MM.1S (cell line): Measurements from ENCODE around the gene CCDC69.

Experiments
- DNase-seq: peaks from one replicate; pipeline ENCODE4 v3.0.0-alpha.2; 2015
- H2AFZ ChIP-seq: fragments of 300-600 bp; sonication (generic); 2 replicates; pipeline ENCODE4 v1.6.0; 2016; ENCODE audit warnings: antibody characterized with exemption, low read length
- H3F3A ChIP-seq: fragments of 300-600 bp; sonication (generic); 2 replicates; pipeline ENCODE4 v1.6.1; 2016; ENCODE audit warnings: mild to moderate bottlenecking, antibody characterized with exemption, low read length, moderate library complexity, mixed read lengths; ENCODE audit not compliant: insufficient read depth
- H3K27ac ChIP-seq: fragments of 300-600 bp; sonication (generic); 2 replicates; pipeline ENCODE4 v1.5.1; 2016; ENCODE audit warnings: mild to moderate bottlenecking, low read length
- H3K27me3 ChIP-seq: fragments of 300-600 bp; sonication (generic); replicated peaks from 2 replicates; pipeline ENCODE4 v1.6.0; 2016; ENCODE audit warnings: low read length; ENCODE audit not compliant: insufficient read depth
- H3K36me3 ChIP-seq: fragments of 300-600 bp; sonication (generic); replicated peaks from 2 replicates; pipeline ENCODE4 v1.6.1; 2016; ENCODE audit warnings: mild to moderate bottlenecking, low read length, mixed read lengths; ENCODE audit not compliant: insufficient read depth
- H3K4me1 ChIP-seq: fragments of 300-600 bp; sonication (generic); 2 replicates; pipeline ENCODE4 v1.6.1; 2016; ENCODE audit warnings: low read length, mixed read lengths
- H3K4me2 ChIP-seq: fragments of 300-600 bp; sonication (generic); 2 replicates; pipeline ENCODE4 v1.6.0; 2016; ENCODE audit warnings: low read depth, low read length
- H3K4me3 ChIP-seq: fragments of 300-600 bp; sonication (generic); 2 replicates; pipeline ENCODE4 v1.5.1; 2016; ENCODE audit warnings: low read length, mixed read lengths
- H3K79me2 ChIP-seq: fragments of 300-600 bp; sonication (generic); 2 replicates; pipeline ENCODE4 v1.6.1; 2016; ENCODE audit warnings: mixed run types, low read length, mixed read lengths
- H3K9ac ChIP-seq: fragments of 300-600 bp; sonication (generic); 2 replicates; pipeline ENCODE4 v1.6.1; 2016; ENCODE audit warnings: low read length, mixed read lengths
- H3K9me2 ChIP-seq: fragments of 300-600 bp; sonication (generic); replicated peaks from 2 replicates; pipeline ENCODE4 v1.6.1; 2016; ENCODE audit warnings: mild to moderate bottlenecking, low read length, mixed read lengths; ENCODE audit not compliant: insufficient read depth
- H3K9me3 ChIP-seq: fragments of 300-600 bp; sonication (generic); replicated peaks from 2 replicates; pipeline ENCODE4 v1.6.1; 2016; ENCODE audit warnings: mild to moderate bottlenecking, low read length, mixed read lengths; ENCODE audit not compliant: insufficient read depth
- H4K20me1 ChIP-seq: fragments of 300-600 bp; sonication (generic); 2 replicates; pipeline ENCODE4 v1.6.1; 2016; ENCODE audit warnings: mild to moderate bottlenecking, low read length, moderate library complexity, mixed read lengths; ENCODE audit not compliant: insufficient read depth
- EZH2 ChIP-seq: fragments of 300-600 bp; sonication (generic); optimal IDR thresholded peaks from 2 replicates; pipeline ENCODE3; 2017; ENCODE audit warnings: low read depth, mild to moderate bottlenecking, antibody characterized with exemption, low read length, mixed read lengths
- EZH2phosphoT487 ChIP-seq: fragments of 300-600 bp; sonication (generic); IDR thresholded peaks from 2 replicates; pipeline ENCODE4 v1.6.1; 2018; ENCODE audit warnings: antibody characterized with exemption, low read length
- TF ChIP-seq, protein P1 (sequence below): fragments of 300-600 bp; sonication (generic); IDR thresholded peaks from 2 replicates; pipeline ENCODE4 v1.5.1; 2016; ENCODE audit warnings: antibody characterized with exemption, low read length, mixed read lengths

CCDC69 gene

DNA sequence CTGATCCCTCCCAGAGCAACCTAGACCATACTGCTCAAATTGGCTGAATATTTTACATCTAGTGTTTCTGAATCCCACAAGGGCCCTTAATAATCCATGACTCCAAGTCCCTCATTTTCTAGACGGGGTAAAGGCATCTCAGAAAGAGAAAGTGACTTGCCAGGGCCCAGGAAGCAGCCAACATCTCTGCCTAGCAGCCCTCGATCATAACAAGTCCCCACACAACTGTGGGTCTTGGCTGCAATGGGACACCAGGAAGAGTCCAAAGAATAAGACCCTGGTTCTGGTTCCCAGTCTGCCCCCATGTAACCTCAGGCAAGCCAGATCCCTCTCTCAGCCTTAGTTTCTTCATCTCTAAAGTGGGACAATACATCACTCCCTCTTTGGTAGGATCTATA lies 72.6 kb downstream of the CCDC69 start:
- Histone ChIP-seq H3K79me2 (peaks cover 100% of the 10 kb centered on the region), H3K4me2 (peak overlapping the region; percentile 70), H3K9me3 (no peaks in the 10 kb centered on the region), H3F3A (peaks cover 45% of the 10 kb centered on the region), H3K9ac (peak overlapping the region; percentile 67), H3K36me3 (no peaks in the 10 kb centered on the region), H3K9me2 (no peaks in the 10 kb centered on the region), H3K4me1 (peaks cover 86% of the 10 kb centered on the region), H2AFZ (no peak overlapping the region), H4K20me1 (no peaks in the 10 kb centered on the region), H3K27me3 (no peaks in the 10 kb centered on the region), H3K4me3 (peak overlapping the region; percentile 9; the same call in 1 of the 2 replicates), H3K27ac (peak overlapping the region; percentile 90)
- TF ChIP-seq, protein P1, sequence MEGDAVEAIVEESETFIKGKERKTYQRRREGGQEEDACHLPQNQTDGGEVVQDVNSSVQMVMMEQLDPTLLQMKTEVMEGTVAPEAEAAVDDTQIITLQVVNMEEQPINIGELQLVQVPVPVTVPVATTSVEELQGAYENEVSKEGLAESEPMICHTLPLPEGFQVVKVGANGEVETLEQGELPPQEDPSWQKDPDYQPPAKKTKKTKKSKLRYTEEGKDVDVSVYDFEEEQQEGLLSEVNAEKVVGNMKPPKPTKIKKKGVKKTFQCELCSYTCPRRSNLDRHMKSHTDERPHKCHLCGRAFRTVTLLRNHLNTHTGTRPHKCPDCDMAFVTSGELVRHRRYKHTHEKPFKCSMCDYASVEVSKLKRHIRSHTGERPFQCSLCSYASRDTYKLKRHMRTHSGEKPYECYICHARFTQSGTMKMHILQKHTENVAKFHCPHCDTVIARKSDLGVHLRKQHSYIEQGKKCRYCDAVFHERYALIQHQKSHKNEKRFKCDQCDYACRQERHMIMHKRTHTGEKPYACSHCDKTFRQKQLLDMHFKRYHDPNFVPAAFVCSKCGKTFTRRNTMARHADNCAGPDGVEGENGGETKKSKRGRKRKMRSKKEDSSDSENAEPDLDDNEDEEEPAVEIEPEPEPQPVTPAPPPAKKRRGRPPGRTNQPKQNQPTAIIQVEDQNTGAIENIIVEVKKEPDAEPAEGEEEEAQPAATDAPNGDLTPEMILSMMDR, result no peak
- TF ChIP-seq EZH2phosphoT487 (no peak), EZH2 (no peak)
- DNase-seq, result no peak

GRCh38 chr5:151150471-151151262 lies 73.2 kb downstream of the CCDC69 start:
- peaks cover 92% of the 10 kb centered on the region for H3K4me1 ChIP-seq
- no peaks in the 10 kb centered on the region for H3K9me2 ChIP-seq
- TF ChIP-seq, protein P1, result no peak
- TF ChIP-seq EZH2 (no peak), EZH2phosphoT487 (no peak)
- H3K4me2 ChIP-seq, result peak overlapping the region; percentile 70
- H3K9ac ChIP-seq, result peak overlapping the region; percentile 67
- H3K27me3 ChIP-seq, result no peaks in the 10 kb centered on the region
- H3K9me3 ChIP-seq, result no peaks in the 10 kb centered on the region
- peak; percentile 80 for DNase-seq
- peak overlapping the region; percentile 90 for H3K27ac ChIP-seq
- peaks cover 45% of the 10 kb centered on the region for H3F3A ChIP-seq
- no peak overlapping the region for H2AFZ ChIP-seq
- peak overlapping the region; percentile 9; the same call in 1 of the 2 replicates for H3K4me3 ChIP-seq
- H3K36me3 ChIP-seq, result no peaks in the 10 kb centered on the region
- H4K20me1 ChIP-seq, result no peaks in the 10 kb centered on the region
- peaks cover 100% of the 10 kb centered on the region for H3K79me2 ChIP-seq

DNA sequence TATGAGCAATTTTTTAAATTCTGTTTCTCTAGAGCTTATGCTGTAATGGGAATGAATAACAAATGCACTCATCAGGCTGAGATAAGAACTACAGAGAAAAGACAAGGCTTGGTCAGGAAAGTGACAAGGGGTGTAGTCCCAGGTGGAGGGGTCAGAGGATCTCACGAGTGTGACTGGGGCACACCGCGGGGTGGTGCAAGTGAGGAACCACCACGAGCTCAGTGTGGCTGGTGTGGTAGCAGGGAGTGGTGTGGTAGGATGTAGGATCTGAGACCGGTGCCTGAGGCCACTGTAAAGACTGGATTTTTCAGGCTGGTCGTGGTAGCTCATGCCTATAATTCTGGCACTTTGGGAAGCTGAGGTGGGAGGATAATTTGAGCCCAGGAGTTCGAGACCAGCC lies 75.3 kb downstream of the CCDC69 start:
- DNase-seq, result no peak
- Histone ChIP-seq H3K27ac (no peak overlapping the region), H3K4me3 (no peak overlapping the region), H3K27me3 (no peaks in the 10 kb centered on the region), H3K9me2 (no peaks in the 10 kb centered on the region), H4K20me1 (no peaks in the 10 kb centered on the region), H3K79me2 (peaks cover 100% of the 10 kb centered on the region), H3K9ac (no peak overlapping the region), H2AFZ (no peak overlapping the region), H3K4me2 (no peak overlapping the region), H3K4me1 (peaks cover 96% of the 10 kb centered on the region), H3F3A (peaks cover 45% of the 10 kb centered on the region), H3K9me3 (no peaks in the 10 kb centered on the region), H3K36me3 (no peaks in the 10 kb centered on the region)
- TF ChIP-seq, protein P1, result no peak
- TF ChIP-seq EZH2phosphoT487 (no peak), EZH2 (no peak)
